Measurements from ENCODE around the gene FAM83F.
"Not testable (repeated sequence)": the region's sequence is repeated elsewhere in the genome, so short reads cannot be mapped to it uniquely, and the experiment has no call there.

Gene FAM83F

GRCh38 chr22:39966470-39966869 lies 28.3 kb upstream of the FAM83F start:
- DNase-seq = no peak

DNA sequence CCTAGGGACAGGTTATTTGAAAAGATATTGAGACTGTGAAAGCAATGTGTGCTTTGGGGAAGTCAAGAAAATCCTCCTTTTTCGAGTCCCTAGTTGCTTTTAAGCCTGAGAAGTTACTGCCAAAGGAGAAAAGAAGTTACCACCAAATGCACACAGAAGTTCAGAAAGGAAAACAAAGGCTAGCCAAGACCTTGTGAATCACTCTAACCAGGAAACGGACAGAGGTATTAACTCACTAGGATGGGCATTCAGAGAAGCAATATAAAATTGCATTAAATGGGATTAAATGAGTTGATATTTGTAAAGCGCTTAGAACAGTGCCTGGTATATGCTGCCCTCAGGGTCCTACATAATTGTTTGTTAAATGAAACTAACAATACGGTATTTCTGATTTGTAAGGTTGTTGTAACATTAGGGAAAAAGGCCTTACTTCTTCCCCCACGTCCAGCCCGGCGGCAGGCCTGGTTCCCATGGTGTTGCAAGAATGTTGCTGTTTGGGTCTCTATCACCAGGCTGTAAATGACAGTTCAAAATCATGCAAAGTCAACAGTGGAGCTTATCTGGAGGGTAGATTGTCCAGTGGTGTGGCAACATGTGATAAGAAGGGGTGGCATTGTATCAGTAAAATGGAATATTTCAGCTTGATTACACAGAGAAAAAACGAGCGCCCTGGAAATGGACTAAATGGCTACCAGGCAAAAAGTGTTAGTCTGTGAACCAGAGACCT lies 27.5 kb upstream of the FAM83F start:
- no peak for DNase-seq

- DNase-seq = no peak
Measured at GRCh38 chr22:39967996-39968972, 26.5 kb upstream of the FAM83F start.

- DNase-seq = no peak
Measured at GRCh38 chr22:39970742-39971141, 24.0 kb upstream of the FAM83F start.

GRCh38 chr22:39972641-39973040 lies 22.1 kb upstream of the FAM83F start:
- no peak for DNase-seq

DNA sequence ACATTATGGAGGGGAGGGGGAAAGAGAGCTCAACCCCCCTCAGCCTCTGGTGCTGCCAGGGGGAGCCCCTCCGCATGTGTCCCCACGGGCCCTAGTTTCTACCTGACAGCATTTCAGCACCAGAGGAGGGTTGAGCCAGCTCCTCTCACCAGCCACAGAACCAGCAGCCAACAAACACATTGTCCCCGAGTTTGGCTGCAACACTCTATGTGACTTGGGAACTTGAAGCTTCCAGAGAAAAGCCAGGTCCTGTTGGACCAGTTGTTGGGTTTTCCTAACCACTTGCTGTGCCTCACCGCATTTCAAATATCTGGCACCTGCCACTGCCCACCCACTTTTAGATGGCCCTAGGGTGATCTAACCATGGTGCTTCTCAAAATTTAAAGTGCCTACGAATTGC lies 21.1 kb upstream of the FAM83F start:
- DNase-seq = no peak

DNA sequence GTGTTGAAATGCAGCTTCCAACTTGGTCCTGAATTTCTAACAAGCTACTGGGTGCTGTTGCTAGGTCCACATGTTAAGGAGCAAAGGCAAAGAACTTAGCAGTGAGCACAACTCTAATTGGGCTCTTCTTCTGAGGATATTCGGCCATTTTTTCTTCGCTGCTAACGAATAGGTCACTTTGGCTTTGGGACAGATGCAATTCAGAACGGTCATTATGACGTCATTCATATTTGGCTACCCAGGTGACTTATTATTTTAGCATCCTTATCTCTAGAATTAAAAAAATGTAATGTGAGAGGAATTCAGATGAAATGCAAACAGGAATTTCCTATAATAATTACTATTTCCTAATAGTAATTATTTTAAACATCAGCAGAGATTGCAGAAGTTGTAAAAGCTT lies 20.7 kb upstream of the FAM83F start:
- DNase-seq = no peak

DNA sequence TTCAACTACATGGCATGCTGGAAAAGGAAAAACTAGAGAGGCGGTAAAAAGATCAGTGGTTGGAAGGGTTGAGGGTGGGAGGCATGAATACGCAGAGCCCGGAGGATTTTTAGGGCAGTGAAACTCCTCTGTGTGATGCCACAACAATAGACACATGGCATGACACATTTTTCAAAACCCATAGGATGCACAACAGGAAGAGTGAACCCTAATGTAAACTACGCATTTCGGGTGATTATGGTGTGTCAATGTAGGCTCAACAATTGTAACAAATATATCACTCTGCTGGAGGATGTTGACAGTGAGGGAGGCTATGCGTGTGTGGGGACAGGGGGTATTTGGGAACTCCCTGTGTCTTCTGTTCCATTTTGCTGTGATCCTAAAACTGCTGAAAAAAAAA lies 15.7 kb upstream of the FAM83F start:
- no peak for DNase-seq

- no peak for DNase-seq
Measured at GRCh38 chr22:39979458-39979857, 15.3 kb upstream of the FAM83F start.

GRCh38 chr22:39980596-39980995 lies 14.2 kb upstream of the FAM83F start:
- DNase-seq = no peak

- DNase-seq = no peak
Measured at GRCh38 chr22:39983346-39983745, 11.4 kb upstream of the FAM83F start.

DNA sequence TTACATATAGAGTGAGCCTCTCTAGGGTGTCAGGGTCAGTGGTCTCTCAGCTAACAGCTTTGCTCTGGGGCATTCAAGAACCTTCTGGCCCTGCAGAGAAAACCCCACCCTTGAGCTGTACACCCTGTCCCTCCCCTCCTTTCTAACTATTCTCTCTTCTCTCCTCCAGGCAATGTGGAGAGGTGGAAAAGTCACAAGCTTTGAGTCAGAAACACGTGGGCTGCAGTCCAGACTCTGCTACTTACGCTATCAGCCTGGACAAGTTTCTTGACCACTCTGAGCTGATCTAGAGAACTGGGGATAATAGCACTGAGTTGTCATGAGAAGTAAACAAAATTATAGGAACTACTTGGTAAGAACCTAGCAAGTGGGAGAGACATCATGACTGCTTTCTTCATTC lies 10.7 kb upstream of the FAM83F start:
- no peak for DNase-seq

DNA sequence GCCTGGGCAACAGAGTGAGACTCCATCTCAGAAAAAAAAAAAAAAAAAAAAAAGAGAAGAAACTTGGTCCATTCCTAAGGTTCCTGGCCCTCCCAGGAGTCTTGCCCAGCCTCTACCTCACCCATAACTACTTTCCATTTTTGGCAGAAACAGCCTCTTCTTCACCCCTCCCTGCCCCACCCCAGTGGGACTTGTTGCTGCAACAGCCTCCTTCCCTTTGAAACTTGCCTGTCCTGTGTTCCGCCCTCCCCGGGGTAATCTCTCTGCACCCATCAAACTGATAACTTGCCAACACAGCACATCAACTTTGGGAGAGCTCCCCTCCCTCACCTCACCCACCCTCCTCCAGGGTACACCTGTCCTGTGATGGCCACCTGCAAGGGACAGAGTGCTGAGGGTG lies 10.0 kb upstream of the FAM83F start:
- no peak for DNase-seq

- DNase-seq = no peak
Measured at GRCh38 chr22:39985383-39986035, 9.2 kb upstream of the FAM83F start.

- no peak for DNase-seq
Measured at GRCh38 chr22:39988386-39989114, 6.2 kb upstream of the FAM83F start.

DNA sequence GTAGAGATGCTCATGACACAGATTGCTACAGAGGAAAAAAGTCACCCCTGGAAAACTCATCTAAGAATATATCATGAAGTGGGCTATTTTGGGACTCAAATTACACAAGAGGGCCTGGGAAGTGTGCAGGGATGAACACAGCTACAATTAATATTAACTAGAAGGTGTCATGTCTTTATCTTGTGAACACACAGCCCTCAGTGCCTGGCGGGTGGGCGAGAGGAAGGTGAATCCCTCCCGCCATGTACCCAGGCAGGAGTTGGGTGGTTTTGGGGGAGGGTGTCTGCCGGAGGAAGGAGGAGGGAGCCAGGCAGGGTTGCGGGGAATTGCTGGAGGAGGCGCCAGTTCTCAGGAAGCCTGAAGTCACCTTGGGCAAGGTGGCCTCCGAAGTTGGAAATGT lies 5.1 kb upstream of the FAM83F start:
- no peak for DNase-seq

- no peak for DNase-seq
Measured at GRCh38 chr22:39990686-39991085, 4.1 kb upstream of the FAM83F start.

GRCh38 chr22:39991159-39991860 lies 3.4 kb upstream of the FAM83F start:
- no peak for DNase-seq

DNA sequence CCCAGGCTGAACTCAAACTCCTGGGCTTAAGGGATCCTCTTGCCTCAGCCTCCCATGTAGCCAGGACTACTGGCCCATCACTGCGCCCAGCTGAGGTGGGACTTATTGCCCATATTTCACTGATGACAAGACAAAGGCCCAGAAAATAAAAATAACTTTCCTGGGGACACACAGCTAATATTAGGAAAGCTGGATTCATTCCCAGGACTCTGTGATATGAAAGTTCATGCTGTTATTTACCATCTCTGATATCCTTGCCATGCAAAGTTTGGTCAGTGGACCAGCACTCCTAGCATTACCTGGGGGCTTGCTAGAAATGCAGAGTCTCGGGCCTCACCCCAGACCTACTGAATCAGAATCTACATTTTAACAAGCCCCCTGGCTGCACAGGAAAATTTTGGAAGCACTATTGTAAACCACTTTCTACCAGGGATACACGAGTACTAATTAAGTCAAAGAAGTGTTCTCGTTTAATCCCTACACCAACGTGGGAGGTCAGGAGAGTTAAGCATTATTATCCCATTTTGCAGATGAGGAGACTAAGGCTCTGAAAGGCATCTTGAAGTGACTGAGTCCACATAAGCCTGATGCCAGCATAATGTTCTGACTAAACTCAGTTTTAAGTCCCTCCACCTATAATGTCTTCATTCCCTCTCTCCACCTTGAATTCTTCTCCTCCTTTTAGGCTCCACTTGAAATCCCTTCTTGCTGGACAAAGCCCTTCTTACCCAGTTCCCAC lies 2.5 kb upstream of the FAM83F start:
- no peak for DNase-seq

- not testable (repeated sequence) for DNase-seq
Measured at GRCh38 chr22:39992894-39993293, 1.9 kb upstream of the FAM83F start.

GRCh38 chr22:39994041-39994565 lies 651 bp upstream of the FAM83F start:
- DNase-seq = no peak
